Omental fat pad (tissue), 4 donors: ENCODE results near the gene PRKD1. TPM values are rescaled to one million over a fixed set of nuclear protein-coding genes. Genes with fewer than 3 reads are reported as not detected.

Experiments used
- ATAC-seq: fragments of 150-250 bp; one replicate; pipeline ENCODE4 v1.9.1; 2016; ENCODE audit warnings: mild to moderate bottlenecking, moderate library complexity; ENCODE audit not compliant: low FRiP score
- DNase-seq: peaks from one replicate; pipeline ENCODE4 v3.0.0-alpha.2; 2019; ENCODE audit warnings: low spot score
- small RNA-seq: library from RNA; depleted of rRNA; stranded (forward); fragments of <200 nt; gene quantifications from one replicate; pipeline ENCODE3, GENCODE V24; 2016
- total RNA-seq, 4 donors: library from RNA; depleted of rRNA; stranded (reverse); fragments of >200 nt; gene quantifications; one replicate each; pipeline ENCODE4 v1.1.0, GENCODE V29; 2016
- TF ChIP-seq, protein P1 (sequence below), 3 donors: fragments of 450-650 bp; IDR thresholded peaks; one replicate each; pipeline ENCODE4 v1.5.1; 2016 to 2017; ENCODE audit warnings: antibody characterized with exemption in 3 of 3, mild to moderate bottlenecking in 3 of 3, moderate library complexity in 2 of 3

PRKD1 gene
- total RNA-seq, 4 donors from 2014 or later: 9.1 to 34.7 (median 14.6) TPM

DNA sequence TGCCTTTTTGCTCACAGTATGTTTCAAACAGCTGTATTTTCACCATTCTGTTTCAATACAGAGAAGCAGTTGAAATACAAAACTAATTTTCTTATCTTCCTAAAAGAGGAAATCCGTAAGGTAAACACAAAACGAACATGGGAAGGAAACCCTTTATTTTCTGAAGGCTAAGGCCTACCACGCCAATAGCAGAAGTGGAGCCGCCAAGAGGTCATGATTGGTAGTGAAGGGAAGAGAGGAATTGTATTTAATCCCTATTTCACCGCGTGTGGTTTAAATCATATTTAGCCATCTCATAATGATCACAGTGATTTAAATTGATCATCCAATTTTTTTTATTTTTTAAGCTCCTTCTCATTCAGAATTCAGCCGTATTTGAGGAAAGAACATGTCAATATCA lies 398.2 kb downstream of the PRKD1 start:
- DNase-seq: no peak
- ATAC-seq: no peak
- TF ChIP-seq, protein P1, sequence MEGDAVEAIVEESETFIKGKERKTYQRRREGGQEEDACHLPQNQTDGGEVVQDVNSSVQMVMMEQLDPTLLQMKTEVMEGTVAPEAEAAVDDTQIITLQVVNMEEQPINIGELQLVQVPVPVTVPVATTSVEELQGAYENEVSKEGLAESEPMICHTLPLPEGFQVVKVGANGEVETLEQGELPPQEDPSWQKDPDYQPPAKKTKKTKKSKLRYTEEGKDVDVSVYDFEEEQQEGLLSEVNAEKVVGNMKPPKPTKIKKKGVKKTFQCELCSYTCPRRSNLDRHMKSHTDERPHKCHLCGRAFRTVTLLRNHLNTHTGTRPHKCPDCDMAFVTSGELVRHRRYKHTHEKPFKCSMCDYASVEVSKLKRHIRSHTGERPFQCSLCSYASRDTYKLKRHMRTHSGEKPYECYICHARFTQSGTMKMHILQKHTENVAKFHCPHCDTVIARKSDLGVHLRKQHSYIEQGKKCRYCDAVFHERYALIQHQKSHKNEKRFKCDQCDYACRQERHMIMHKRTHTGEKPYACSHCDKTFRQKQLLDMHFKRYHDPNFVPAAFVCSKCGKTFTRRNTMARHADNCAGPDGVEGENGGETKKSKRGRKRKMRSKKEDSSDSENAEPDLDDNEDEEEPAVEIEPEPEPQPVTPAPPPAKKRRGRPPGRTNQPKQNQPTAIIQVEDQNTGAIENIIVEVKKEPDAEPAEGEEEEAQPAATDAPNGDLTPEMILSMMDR (IDR thresholded peaks at IDR 0.05): no peak

DNA sequence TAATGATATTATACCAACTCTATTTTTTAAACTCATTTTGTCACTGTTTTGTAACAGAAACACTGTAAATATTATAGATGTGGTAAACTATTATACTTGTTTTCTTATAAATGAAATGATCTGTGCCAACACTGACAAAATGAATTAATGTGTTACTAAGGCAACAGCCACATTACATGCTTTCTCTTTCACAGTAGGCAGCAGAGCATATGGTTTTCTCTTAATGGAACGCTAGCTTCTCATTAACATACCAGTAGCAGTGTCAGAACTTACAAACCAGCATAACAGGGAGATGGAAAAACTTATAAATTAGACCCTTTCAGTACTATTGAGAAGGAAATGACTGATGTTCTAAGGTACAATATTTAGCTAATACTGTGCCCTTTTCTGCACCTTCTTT lies 398.8 kb downstream of the PRKD1 start:
- no peak for DNase-seq
- no peak for ATAC-seq
- TF ChIP-seq, protein P1 (IDR thresholded peaks at IDR 0.05): no peak

DNA sequence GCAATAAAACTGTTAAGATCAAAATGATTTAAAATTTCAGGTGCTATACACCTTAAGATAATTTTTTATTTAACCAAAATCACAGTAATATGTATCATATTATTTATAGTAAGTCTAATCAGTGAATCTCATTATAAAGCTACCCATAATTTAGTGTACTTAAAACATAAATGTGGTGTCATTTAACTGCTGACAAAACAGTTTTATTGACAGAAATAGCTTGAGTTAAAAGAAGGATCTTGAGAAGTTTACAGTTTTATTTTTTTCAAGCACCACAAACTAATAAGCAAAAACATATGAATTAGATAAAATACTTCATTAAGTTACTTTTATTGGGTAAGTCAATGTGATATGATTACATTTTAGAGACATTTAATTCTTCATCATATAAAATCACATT lies 400.4 kb downstream of the PRKD1 start:
- DNase-seq (no peak), ATAC-seq (no peak)
- TF ChIP-seq, protein P1 (IDR thresholded peaks at IDR 0.05): no peak

Small RNAs within 50 kb of the gene (small RNA-seq; reads per million reads assigned to genes)
- gene RNU6-1234P: not detected
